Tibial nerve (tissue), 3 donors: ENCODE measurements around the gene TAS2R30.

Experiments
- POLR2A ChIP-seq, 2 donors: fragments of 450-650 bp; IDR thresholded peaks; one replicate each; pipeline ENCODE4 v1.6.1; 2017; ENCODE audit warnings: antibody characterized with exemption in 2 of 2, mild to moderate bottlenecking in 2 of 2, moderate library complexity in 2 of 2
- TF ChIP-seq, protein P1 (sequence below), 5 experiments: fragments of 200-600 bp in 3 of 5; fragments of 450-650 bp in 2 of 5; sonication (generic) in 3 of 5; IDR thresholded peaks; one replicate each; pipeline ENCODE4 v1.5.1; 2016 to 2019; ENCODE audit warnings: antibody characterized with exemption in 5 of 5, mild to moderate bottlenecking in 3 of 5, moderate library complexity in 2 of 5

DNA sequence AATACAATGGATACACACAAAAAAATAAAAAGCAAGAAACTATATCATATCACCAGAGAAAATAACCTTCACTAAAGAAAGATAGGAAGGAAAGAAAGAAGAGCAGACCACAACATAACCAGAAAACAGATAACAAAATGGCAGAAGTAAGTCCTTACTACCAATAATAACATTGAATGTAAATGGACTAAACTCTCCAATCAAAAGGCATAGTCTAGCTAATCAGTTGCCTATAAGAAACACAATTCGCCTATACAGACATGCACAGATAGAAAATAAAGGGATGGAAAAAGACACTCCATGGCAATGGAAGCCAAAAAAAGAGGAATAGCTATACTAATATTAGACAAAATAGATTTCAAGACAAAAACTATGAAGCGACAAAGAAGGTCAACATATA lies 8.9 kb upstream of the TAS2R30 start:
- TF ChIP-seq, protein P1, sequence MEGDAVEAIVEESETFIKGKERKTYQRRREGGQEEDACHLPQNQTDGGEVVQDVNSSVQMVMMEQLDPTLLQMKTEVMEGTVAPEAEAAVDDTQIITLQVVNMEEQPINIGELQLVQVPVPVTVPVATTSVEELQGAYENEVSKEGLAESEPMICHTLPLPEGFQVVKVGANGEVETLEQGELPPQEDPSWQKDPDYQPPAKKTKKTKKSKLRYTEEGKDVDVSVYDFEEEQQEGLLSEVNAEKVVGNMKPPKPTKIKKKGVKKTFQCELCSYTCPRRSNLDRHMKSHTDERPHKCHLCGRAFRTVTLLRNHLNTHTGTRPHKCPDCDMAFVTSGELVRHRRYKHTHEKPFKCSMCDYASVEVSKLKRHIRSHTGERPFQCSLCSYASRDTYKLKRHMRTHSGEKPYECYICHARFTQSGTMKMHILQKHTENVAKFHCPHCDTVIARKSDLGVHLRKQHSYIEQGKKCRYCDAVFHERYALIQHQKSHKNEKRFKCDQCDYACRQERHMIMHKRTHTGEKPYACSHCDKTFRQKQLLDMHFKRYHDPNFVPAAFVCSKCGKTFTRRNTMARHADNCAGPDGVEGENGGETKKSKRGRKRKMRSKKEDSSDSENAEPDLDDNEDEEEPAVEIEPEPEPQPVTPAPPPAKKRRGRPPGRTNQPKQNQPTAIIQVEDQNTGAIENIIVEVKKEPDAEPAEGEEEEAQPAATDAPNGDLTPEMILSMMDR (IDR thresholded peaks at IDR 0.05) = no peak
- no peak for TF ChIP-seq POLR2A (IDR thresholded peaks at IDR 0.05)
